Left renal cortex interstitium (tissue), 4 donors: ENCODE measurements around the gene RABL2A. TPM values are rescaled to one million over a fixed set of nuclear protein-coding genes. Genes with fewer than 3 reads are reported as not detected.
A peak's percentile ranks its signal among the peaks of the same experiment; 100 is the strongest.
"Not testable (repeated sequence)": the region's sequence is repeated elsewhere in the genome, so short reads cannot be mapped to it uniquely, and the experiment has no call there.

ENCODE experiments used
- DNase-seq, 4 donors: peaks; one replicate each; pipeline ENCODE4 v3.0.0-alpha.2; 2013; ENCODE audit warnings: low read depth in 4 of 4, low spot score in 2 of 4, missing footprints in 1 of 4
- polyA plus RNA-seq, 4 donors: library from polyadenylated mRNA; unstranded; fragments of 120-200 nt; gene quantifications; one replicate each; pipeline ENCODE4 v1.2.1, GENCODE V29; 2013; ENCODE audit not compliant: insufficient read length in 4 of 4

Gene RABL2A
- polyA plus RNA-seq: 10 to 100 TPM; 27.0 to 83.1 (median 51.9) TPM

- peak in 3 of 4 donors; percentile 48 to 69 (median 65) for DNase-seq
Measured at GRCh38 chr2:113626616-113627330, at the start of gene RABL2A. RABL2A (plus strand) TSS chr2:113627266; CDS start chr2:113628607, 1,341 bp downstream.

- not testable (repeated sequence) for DNase-seq
Measured at GRCh38 chr2:113578508-113578907, 48.6 kb upstream of the RABL2A start.

GRCh38 chr2:113582473-113582872, 44.6 kb upstream of the RABL2A start:
- not testable (repeated sequence) for DNase-seq

GRCh38 chr2:113583521-113584225, 43.4 kb upstream of the RABL2A start:
- DNase-seq: peak; percentile 62 to 87 (median 74)

GRCh38 chr2:113584311-113585092, 42.6 kb upstream of the RABL2A start:
- not testable (repeated sequence) for DNase-seq

- DNase-seq: not testable (repeated sequence)
Measured at GRCh38 chr2:113587201-113587600, 39.9 kb upstream of the RABL2A start.

- DNase-seq: not testable (repeated sequence)
Measured at GRCh38 chr2:113589591-113589990, 37.5 kb upstream of the RABL2A start.

- not testable (repeated sequence) for DNase-seq
Measured at GRCh38 chr2:113591926-113592325, 35.1 kb upstream of the RABL2A start.

- DNase-seq: not testable (repeated sequence)
Measured at GRCh38 chr2:113593280-113593679, 33.8 kb upstream of the RABL2A start.

- DNase-seq: not testable (repeated sequence)
Measured at GRCh38 chr2:113595725-113596124, 31.3 kb upstream of the RABL2A start.

GRCh38 chr2:113597164-113597563, 29.9 kb upstream of the RABL2A start:
- DNase-seq: not testable (repeated sequence)

- not testable (repeated sequence) for DNase-seq
Measured at GRCh38 chr2:113597572-113597971, 29.5 kb upstream of the RABL2A start.

GRCh38 chr2:113598180-113598579, 28.9 kb upstream of the RABL2A start:
- not testable (repeated sequence) for DNase-seq

GRCh38 chr2:113598738-113599137, 28.3 kb upstream of the RABL2A start:
- DNase-seq: not testable (repeated sequence)

GRCh38 chr2:113599208-113599607, 27.9 kb upstream of the RABL2A start:
- DNase-seq: not testable (repeated sequence)

- not testable (repeated sequence) for DNase-seq
Measured at GRCh38 chr2:113602040-113602769, 24.9 kb upstream of the RABL2A start.

GRCh38 chr2:113602869-113603466, 24.1 kb upstream of the RABL2A start:
- no peak for DNase-seq

- DNase-seq: peak; percentile 73 to 78 (median 76)
Measured at GRCh38 chr2:113603467-113604084, 23.5 kb upstream of the RABL2A start.

GRCh38 chr2:113604085-113604477, 23.0 kb upstream of the RABL2A start:
- DNase-seq: peak in 3 of 4 donors; percentile 63 to 74 (median 65)
